GM21825 (cell line): ENCODE measurements around the gene RBFOX2.

Source experiments
- ATAC-seq: cut with Tn5 transposase; IDR thresholded peaks from one replicate; pipeline ENCODE4 v1.9.1; 2021; ENCODE audit warnings: mild to moderate bottlenecking, moderate library complexity; ENCODE audit not compliant: unreplicated experiment

Gene RBFOX2

DNA sequence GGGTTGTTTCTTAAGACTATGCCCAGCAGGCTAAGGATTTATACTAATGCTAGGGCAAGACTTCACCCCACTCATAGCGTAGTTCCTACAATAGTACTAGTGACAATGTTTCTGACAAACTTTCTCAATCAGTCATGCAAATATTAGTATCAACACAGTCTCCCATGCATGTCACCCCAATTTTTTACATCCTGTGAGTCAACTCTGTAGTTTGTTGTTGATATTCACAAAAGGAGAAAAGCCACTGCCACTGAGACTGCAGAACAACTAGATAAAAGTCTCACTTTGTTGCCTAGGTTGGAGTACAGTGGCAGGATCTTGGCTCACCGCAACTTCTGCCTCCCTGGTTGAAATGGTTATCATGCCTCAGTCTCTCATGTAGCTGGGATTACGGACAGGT, 155.2 kb downstream of the RBFOX2 start:
- no peak for ATAC-seq

DNA sequence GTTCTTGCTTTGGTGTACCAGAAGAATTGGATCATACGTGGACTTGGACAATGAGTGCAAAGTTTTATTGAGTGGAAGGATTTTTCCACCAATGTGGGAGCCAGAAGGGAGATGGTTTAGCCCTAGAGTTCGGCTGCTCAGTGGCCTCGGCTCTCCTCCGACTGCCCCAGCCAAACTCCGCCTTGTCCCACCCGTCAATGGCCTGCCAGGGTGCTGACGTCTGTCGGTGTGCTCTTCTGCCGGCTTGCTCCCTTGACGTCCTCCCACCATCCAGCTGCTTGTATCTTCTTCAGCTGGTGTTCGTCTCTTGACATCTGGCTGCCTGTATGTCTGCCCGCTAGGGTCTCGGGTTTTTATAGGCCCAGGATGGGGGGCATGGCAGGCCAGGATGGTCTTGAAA, 156.2 kb downstream of the RBFOX2 start:
- ATAC-seq: no peak

DNA sequence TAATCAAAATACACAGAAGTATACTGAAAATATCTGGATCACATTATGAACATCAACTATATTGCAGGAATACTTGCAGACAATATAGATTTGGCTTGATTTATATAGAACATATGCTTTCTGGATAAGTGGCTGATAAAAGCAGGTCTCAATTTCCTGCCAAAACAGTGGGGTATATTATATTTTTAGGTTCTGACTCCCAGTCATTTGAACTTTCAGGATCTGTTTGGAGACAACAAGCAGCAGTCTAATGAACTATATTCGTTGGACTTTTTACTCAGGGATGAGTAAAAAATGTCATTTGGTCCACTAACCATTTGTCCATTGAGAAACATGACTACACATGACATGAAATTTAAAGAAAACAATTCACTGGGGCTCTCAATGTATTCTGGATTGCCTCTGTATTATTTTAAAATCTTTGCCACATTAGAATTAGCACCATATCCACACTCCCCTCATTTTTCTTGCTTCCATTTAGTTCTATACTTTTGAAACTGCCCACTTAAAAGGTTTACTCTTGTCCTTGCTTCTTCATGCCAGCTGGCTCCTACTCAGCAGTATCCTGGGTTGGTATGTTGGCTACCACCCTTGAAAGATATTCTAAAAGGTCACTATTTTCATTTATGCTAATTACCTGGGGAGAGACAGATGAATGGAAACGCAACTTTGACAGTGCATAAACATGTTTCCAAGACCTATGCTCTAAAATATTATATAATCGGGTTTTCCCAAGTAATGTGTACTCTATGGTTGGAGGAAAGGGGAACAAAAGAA, 157.9 kb downstream of the RBFOX2 start:
- ATAC-seq: no peak

DNA sequence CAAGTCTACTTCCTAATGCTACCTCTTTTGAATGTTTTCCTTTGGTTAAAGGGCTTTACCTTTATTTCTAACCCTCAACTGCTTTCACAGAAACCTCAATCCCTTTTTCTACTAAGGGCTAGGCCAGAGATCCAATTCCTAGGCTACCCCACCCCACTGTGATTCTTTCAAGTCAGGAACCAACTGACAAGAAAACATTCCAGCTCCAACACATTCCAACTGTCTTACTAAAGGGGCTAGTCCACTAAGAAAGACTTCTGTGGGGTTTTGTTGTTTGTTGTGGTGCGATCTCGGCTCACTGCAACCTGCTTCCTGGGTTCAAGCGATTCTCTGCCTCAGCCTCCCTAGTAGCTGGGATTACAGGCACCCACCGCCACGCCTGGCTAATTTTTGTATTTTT, 159.7 kb downstream of the RBFOX2 start:
- no peak for ATAC-seq

DNA sequence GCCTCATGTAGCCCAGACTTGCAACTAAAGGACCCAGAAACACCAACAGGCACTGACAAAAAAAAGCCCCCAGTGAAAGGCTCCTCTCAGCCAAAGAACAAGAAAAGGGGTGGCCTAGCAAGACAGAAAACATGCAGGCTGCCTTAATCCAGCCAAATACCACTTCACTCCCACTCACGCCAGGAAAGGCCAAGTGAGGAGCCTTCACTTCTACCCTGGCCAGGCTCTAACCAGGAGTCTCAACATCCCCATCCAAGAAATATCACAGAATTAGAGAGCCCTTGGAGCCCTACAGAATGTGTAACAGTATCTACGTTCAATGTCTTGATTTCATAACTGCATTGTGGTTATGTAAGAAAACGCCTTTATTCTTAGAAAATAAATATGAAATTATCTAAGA, 162.0 kb downstream of the RBFOX2 start:
- ATAC-seq: no peak

DNA sequence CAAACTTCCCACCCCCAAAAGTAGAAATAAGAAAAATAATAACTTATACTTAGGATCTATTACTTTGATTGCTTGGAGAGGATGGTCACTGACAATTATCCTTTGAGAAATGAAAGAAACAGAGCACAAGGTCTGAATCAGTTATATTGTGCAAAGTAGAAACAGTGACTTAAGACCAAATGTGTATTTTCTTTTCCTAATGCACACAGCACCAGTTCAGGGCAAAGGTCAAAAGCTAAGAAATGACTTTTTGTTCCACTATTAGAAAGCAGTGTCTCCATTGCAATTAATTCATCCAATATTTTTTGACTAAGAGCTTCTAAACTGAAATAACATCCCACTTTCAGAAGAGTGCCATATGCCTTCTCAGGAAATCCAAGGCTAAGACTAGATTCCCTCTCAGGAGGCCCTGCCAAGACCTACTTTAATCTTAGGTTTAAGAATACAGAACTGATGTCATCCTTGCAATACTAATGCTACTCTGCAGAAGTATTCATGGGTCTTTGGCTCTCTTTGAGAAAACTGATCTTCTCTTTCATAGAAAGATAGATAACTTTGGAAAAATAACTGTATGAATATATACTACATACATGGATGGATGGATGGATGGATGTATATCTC, 164.0 kb downstream of the RBFOX2 start:
- no peak for ATAC-seq

DNA sequence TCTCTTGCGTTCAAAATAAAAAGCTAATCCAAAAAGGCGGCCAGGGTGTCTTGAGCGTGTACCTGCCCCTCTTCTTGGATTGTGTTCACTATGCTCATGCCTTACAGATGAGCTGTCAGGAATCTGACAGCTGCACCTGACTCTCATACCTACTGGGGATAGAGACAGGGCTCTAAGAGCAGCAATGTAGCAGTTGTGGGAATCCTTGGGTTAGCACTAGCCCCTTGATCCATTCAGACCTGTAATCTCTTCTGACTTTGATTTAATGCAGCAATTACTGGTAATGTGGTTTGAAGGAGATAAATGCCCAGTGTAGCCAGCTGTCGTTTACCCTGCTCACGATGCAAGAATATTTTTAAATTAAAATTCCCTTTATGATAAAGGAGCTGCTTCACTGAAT, 165.2 kb downstream of the RBFOX2 start:
- ATAC-seq: no peak

DNA sequence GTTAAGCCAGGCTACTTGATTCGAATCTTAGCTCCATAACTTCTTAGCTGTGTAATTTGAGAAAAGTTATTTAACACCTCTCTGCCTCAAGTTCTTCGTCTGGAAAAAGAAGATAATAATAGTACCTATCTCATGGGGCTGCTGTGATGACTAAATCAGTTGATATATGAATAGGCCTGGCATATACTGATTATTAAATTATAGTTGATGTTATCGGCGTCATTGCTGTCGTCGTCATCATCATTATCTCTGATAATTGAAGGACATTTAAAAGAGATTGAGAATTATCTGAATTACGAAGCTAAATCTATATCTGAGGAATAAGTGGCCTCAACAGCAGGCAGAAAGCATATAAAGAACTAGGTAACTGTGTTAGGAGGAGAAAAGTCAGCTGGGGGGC, 165.9 kb downstream of the RBFOX2 start:
- no peak for ATAC-seq

DNA sequence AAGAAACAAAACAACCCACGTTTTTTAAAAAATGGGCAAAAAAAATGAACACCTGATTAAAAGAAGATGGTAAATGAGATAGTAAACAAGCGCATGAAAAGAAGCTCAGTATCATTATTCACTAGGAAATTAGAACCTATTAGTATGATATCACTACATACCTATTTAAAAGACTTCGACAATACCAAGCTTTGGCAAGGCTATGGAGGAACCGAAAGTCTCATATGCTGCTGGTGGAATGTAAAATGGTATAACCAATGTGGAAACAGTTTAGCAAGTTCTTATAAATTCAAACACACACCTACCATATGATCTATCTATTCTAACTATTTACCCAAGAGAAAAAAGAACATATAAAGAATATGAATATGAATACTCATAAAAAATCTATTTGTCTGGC, 167.2 kb downstream of the RBFOX2 start:
- ATAC-seq: no peak

DNA sequence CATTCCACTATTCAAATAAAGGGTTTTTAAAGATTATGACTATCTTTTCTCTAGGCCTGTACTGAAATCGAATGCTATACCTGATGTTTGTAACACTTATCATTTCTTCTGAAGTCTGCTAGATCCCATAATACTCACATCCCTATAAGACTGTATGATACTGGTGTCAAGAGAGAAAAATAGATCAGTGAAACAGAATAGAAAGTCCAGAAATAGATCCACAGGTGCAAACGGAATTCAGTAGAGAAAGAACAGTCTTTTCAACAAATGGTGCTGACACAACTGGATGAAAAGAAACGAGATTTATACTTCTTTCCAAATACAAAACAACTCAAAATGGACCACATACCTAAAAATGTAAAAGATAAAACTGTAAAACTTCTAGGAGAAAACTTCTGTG, 167.8 kb downstream of the RBFOX2 start:
- no peak for ATAC-seq

DNA sequence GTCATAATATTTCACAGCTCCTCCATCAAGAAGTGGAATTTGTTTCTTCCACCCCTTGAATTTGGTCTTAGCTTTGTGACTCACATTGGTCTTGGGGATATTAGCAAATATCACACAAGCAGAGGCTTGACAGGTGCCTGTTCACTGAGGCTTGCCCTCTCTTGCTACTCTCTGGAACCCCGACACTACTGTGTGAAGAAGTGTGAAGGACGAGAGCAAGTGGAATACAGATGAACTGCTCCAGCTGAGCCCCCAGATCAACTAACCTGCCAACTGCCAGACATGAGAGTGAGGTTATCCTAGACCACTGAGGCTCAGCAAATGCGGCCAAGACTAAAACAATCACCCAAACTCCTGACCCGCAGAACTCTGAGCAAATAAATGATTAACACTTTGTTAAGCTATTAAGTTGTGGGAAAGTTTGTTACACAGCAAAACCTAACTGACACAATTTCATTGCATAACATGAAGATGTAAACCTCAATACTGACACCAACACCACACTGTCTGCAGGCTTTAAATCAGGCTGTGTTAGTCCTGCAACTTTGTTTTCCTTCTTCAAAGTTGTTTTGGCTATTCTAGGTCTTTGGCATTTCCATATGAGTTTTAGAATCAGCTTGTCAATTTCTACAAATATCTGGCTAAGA, 168.4 kb downstream of the RBFOX2 start:
- ATAC-seq: no peak

DNA sequence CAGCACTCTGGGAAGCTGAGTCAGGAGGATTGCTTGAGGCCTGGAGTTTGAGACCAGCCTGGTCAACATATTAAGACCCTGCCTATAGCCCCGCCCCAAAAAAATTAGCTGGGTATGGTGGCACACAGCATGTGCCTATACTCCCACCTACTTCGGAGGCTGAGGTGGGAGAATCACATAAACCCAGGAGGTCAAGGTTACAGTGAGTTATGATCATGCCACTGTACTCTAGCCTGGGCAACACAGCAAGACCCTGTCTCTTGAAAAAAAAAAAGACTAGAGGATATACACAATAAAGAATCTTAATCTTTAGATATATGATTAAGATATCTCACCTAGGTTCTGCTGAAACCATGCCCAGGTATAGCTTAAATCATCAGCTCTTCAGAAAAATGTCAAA, 174.3 kb downstream of the RBFOX2 start:
- no peak for ATAC-seq

DNA sequence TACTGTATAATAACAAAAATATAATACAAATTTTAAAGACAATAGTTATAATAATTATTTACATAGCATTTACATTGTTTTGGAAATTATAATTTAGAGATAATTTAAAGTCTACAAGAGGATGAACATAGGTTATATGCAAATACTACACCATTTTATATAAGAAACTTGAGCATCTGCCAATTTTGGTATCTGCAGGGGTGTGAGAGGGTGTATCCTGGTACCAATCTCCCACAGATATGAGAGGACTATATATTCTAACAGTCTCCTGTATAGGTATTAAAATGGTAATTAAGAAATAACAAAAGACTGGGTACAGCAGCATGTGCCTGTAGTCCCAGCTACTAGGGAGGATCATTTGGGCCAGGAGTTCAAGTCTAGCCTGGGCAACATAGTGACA, 176.5 kb downstream of the RBFOX2 start:
- ATAC-seq: no peak

DNA sequence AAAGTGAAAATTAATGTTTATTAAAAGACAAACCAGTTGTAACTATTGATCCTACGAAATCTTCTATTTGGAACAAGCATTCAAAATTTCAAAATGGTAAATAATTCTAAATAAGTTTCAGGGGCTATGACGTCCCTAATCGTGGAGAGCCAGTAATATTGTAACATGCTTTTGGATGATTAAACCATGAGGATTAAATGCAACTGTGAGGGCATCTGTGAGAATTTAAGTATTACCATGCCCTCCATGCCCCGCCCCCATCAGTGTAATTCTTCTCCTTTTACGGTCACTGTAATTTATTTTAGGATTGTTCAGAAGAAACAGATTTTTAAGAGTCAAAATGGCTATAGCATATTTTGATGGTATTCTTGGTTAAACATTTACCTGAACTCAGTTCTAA, 177.8 kb downstream of the RBFOX2 start:
- ATAC-seq: no peak

DNA sequence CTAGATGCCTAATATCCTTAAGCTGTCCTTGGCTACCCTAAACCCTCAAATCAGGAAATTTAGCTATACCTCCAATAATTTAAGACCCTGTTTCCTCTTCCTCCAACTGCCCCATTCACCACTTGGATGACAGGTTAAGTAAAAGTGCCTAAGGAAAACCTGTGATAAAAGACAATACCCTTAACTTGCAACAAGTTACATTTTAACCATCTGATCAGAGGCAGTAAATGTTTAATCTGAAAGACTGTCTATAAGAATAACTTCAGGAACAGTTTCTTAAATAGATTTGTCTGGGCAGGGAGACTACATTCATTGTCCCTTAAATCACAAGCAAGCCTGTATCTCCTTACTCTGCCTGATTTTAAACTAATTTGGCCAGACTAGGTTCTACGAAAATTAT, 181.8 kb downstream of the RBFOX2 start:
- no peak for ATAC-seq

DNA sequence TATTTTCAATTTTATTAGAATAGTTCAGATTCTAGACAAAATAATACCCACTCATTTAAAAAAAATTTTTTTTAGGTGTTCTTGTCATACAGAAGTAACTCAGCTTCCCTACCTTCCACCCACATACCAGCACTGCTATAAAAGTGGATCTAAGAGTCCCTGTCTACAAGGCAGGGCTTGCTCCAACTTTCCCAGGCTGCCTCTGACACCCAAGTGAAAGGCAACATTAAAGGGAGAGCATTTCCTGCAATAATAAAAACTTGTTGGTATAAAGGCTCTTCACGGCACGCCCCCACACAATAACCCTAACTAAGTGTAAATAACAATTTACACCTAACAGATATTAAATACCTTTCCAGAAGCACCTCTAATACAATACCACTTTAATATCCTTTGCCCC, 183.7 kb downstream of the RBFOX2 start:
- no peak for ATAC-seq

DNA sequence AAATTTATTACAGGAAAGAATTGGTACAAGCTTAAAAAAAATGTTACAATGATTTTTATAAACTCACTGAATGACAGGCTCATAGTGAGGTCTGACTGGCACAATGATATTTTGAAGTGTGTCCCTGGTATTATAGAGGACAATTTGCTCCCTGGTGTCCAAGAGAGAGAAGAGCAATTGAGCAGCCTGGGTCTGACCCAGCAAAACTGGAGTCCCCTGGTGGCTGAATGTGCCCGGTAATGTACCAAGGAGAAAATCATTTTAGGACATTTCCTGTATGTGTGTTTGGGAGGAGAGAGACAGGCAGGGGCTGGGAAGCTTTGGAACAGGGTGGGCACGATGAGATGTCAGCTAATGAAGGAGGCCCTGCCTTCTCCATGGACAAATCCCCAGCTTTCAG, 185.7 kb downstream of the RBFOX2 start:
- ATAC-seq: no peak

DNA sequence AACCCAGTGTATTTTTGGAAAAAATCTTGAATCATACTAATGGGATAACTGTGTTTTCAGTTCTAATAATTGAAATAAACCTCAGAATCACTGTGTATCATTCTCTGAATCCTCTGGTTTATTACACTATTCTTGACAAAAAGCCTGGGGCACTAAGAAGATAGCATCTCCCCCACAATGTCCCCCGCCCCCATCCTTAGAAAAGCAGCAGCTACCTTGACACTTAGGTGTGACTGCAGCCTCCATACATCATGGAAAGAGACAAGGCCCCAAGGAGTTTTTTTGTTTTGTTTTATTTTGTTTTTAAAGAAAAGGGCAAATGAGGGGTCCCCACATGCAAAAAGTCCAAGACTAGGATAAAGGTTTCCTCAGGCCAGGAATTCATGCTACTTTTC, 186.1 kb downstream of the RBFOX2 start:
- ATAC-seq: no peak

DNA sequence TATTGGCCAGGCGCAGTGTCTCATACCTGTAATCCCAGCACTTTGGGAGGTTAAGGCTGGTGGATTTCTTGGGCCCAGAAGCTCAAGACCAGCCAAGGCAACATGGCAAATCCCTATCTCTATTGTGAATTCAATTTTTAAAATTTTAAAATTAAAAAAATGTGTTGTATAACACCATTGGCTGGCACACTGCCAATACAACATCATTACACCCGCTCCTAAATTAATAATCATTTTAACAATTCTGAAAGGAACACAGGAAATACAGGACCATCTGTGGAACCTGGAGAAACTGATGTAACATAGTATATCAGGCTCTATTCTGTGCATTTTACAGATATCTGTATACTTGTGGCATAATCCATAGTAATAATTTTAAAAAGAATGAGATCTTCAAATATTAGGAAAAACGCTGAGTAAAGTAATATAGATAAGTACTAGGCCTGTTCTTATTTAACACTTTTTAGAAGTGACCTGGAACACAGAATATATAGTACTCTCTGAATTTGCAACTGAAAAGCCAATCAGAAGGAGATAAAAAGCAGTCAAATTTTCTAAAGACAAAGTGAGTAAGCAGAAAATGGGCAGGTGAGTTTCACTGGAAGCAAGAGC, 186.6 kb downstream of the RBFOX2 start:
- ATAC-seq: no peak

DNA sequence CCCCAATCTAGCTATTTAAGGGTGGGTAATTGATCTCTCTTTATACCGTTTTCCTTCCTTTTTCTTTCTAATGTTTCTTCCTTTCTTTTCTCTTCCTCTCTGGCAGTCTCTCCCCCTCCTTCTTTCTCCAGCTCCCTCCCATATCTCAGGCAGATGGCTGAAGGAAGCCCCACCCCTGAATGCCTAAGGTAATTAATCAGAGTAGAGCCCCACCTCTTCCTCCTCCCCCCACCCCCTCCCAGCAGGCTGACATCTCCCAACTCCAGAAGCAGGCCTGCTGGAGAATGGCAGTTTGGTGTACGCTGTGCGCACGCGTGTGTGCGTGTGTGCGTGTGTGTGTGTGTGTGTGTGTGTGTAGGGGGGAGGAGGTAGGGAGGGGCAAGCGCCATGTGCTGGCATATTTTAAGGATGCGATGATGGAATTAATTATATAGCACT, 188.3 kb downstream of the RBFOX2 start:
- no peak for ATAC-seq

DNA sequence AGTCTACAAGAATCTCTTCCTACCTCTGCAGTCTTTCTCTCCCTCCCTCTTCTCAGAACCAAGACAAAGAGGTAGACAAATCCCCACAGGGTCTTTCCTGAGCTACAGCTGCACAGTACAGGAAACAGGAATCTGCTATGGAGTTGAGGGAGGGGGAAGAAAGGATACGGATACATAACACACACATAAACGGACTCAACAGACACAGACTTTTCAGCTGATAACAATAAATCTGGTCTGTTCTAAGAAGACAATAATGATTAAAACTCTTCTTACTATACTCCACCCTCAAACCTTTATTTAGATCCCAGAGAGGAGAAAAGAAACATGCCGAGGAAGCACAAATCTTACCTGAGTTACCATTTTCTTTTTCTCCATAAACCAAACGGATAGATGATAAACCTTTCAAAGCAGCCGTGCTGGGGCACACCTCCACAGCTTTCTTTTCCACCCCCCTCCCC, 188.8 kb downstream of the RBFOX2 start:
- no peak for ATAC-seq
